GM20000 (cell line): ENCODE measurements around the gene DOK7.

Experiments used
- DNase-seq: peaks from one replicate; pipeline ENCODE4 v3.0.0; 2012; ENCODE audit warnings: low spot score
- CTCF ChIP-seq: IDR thresholded peaks from 2 replicates; pipeline ENCODE4 v1.5.1; 2012; ENCODE audit warnings: mild to moderate bottlenecking, control low read depth; ENCODE audit errors: extremely low read depth, missing control alignments

Gene DOK7

GRCh38 chr4:3492741-3493719 is 29.9 kb downstream of the DOK7 start:
- no peak for DNase-seq
- no peak for TF ChIP-seq CTCF

- no peak for DNase-seq
- no peak for TF ChIP-seq CTCF
These were observed 30.8 kb downstream of the DOK7 start for GRCh38 chr4:3493720-3494461.

GRCh38 chr4:3494462-3494871 is 31.4 kb downstream of the DOK7 start:
- no peak for TF ChIP-seq CTCF
- DNase-seq: no peak

GRCh38 chr4:3495204-3495975 is 32.3 kb downstream of the DOK7 start:
- TF ChIP-seq CTCF: no peak

GRCh38 chr4:3496021-3496420 is 32.9 kb downstream of the DOK7 start:
- TF ChIP-seq CTCF: no peak
- DNase-seq: no peak

More at GRCh38 chr4:3495204-3495975, 32.3 kb downstream of the DOK7 start:
- DNase-seq: no peak

- no peak for TF ChIP-seq CTCF
- DNase-seq: no peak
These were observed 34.0 kb downstream of the DOK7 start for GRCh38 chr4:3497095-3497494.
